Osteoblast (primary cell): ENCODE measurements around the gene ZNF70. TPM values are rescaled to one million over a fixed set of nuclear protein-coding genes. Genes with fewer than 3 reads are reported as not detected.
A peak's percentile ranks its signal among the peaks of the same experiment; 100 is the strongest.

Experiments used
- DNase-seq: peaks from one replicate; pipeline ENCODE4 v3.0.0; 2011; ENCODE audit warnings: low spot score, mixed read lengths; ENCODE audit not compliant: insufficient read length; ENCODE audit errors: missing footprints
- H2AFZ ChIP-seq: 2 replicates; pipeline ENCODE4 v1.6.0; 2011; ENCODE audit warnings: mild to moderate bottlenecking, low read length
- H3K27ac ChIP-seq: 2 replicates; pipeline ENCODE4 v1.5.1; 2011; ENCODE audit warnings: mild to moderate bottlenecking, low read depth, low read length, moderate library complexity
- H3K27me3 ChIP-seq: 2 replicates; pipeline ENCODE4 v1.6.0; 2012; ENCODE audit warnings: mild to moderate bottlenecking, control low read depth, inconsistent platforms, low read length, moderate library complexity; ENCODE audit not compliant: insufficient read depth
- H3K36me3 ChIP-seq: 2 replicates; pipeline ENCODE4 v1.5.1; 2011; ENCODE audit warnings: mild to moderate bottlenecking, low read length, control low read depth, moderate library complexity; ENCODE audit not compliant: insufficient read depth
- H3K4me1 ChIP-seq: 2 replicates; pipeline ENCODE4 v1.5.1; 2011; ENCODE audit warnings: mild to moderate bottlenecking, low read length, control low read depth, moderate library complexity; ENCODE audit not compliant: insufficient read depth
- H3K4me2 ChIP-seq: 2 replicates; pipeline ENCODE4 v1.6.0; 2011; ENCODE audit warnings: mild to moderate bottlenecking, low read length; ENCODE audit not compliant: insufficient read depth
- H3K4me3 ChIP-seq: fragments of 200-600 bp; sonication (generic); 3 replicates; pipeline ENCODE4 v1.5.1; 2012; ENCODE audit warnings: mild to moderate bottlenecking, low read length, inconsistent platforms; ENCODE audit not compliant: insufficient read depth
- H3K79me2 ChIP-seq: 2 replicates; pipeline ENCODE4 v1.6.0; 2012; ENCODE audit warnings: mild to moderate bottlenecking, low read length, control low read depth, inconsistent platforms; ENCODE audit not compliant: insufficient read depth
- H3K9me3 ChIP-seq: 2 replicates; pipeline ENCODE4 v1.5.1; 2011; ENCODE audit warnings: low read depth, low read length, control low read depth
- H4K20me1 ChIP-seq: 2 replicates; pipeline ENCODE4 v1.6.0; 2012; ENCODE audit warnings: mild to moderate bottlenecking, low read length, control low read depth; ENCODE audit not compliant: insufficient read depth
- CTCF ChIP-seq: IDR thresholded peaks from 2 replicates; pipeline ENCODE4 v1.5.1; 2011; ENCODE audit warnings: mild to moderate bottlenecking, low read depth, low read length, moderate library complexity; ENCODE audit errors: extremely low read depth
- total RNA-seq: library from RNA; depleted of rRNA; stranded (reverse); fragments of >200 nt; gene quantifications from 2 replicates; pipeline ENCODE4 v1.2.3, GENCODE V29; 2012

The ZNF70 gene
- total RNA-seq, 1 donor: 6.5 TPM

GRCh38 chr22:23759566-23759965, 8.7 kb upstream of the ZNF70 start:
- H3K9me3 ChIP-seq: no peaks in the 10 kb centered on the region
- no peaks in the 10 kb centered on the region for H3K27me3 ChIP-seq
- peak; percentile 57 for DNase-seq
- no peak for TF ChIP-seq CTCF
- no peak overlapping the region for H2AFZ ChIP-seq
- no peak overlapping the region for H3K27ac ChIP-seq
- H3K79me2 ChIP-seq: no peaks in the 10 kb centered on the region
- peaks cover 7% of the 10 kb centered on the region for H3K4me1 ChIP-seq
- no peak overlapping the region for H3K4me3 ChIP-seq
- H3K36me3 ChIP-seq: no peaks in the 10 kb centered on the region
- no peak overlapping the region for H3K4me2 ChIP-seq
- H4K20me1 ChIP-seq: no peaks in the 10 kb centered on the region

- Histone ChIP-seq H2AFZ (no peak overlapping the region), H3K27ac (no peak overlapping the region), H3K4me2 (no peak overlapping the region), H3K27me3 (no peaks in the 10 kb centered on the region), H3K4me1 (no peaks in the 10 kb centered on the region), H3K9me3 (no peaks in the 10 kb centered on the region), H3K79me2 (no peaks in the 10 kb centered on the region), H3K4me3 (no peak overlapping the region), H3K36me3 (no peaks in the 10 kb centered on the region), H4K20me1 (no peaks in the 10 kb centered on the region)
- DNase-seq: no peak
- no peak for TF ChIP-seq CTCF
Measured at GRCh38 chr22:23756891-23757290, 6.0 kb upstream of the ZNF70 start.

GRCh38 chr22:23755711-23756110, 4.8 kb upstream of the ZNF70 start:
- no peak for TF ChIP-seq CTCF
- Histone ChIP-seq H3K79me2 (no peaks in the 10 kb centered on the region), H2AFZ (no peak overlapping the region), H3K27me3 (no peaks in the 10 kb centered on the region), H3K9me3 (no peaks in the 10 kb centered on the region), H3K36me3 (no peaks in the 10 kb centered on the region), H3K27ac (no peak overlapping the region), H3K4me3 (no peak overlapping the region), H4K20me1 (no peaks in the 10 kb centered on the region), H3K4me1 (no peaks in the 10 kb centered on the region), H3K4me2 (no peak overlapping the region)
- DNase-seq: peak; percentile 52

- no peak for TF ChIP-seq CTCF
- H3K27me3 ChIP-seq: no peaks in the 10 kb centered on the region
- no peaks in the 10 kb centered on the region for H3K36me3 ChIP-seq
- no peak overlapping the region for H3K4me2 ChIP-seq
- H2AFZ ChIP-seq: no peak overlapping the region
- peaks cover 5% of the 10 kb centered on the region for H3K4me1 ChIP-seq
- H3K9me3 ChIP-seq: no peaks in the 10 kb centered on the region
- no peaks in the 10 kb centered on the region for H4K20me1 ChIP-seq
- H3K79me2 ChIP-seq: no peaks in the 10 kb centered on the region
- DNase-seq: peak; percentile 82
- no peak overlapping the region for H3K27ac ChIP-seq
- H3K4me3 ChIP-seq: no peak overlapping the region
Measured at GRCh38 chr22:23754980-23755636, 4.2 kb upstream of the ZNF70 start.
